ENCODE results near the gene GMEB2.

GMEB2 gene

GRCh38 chr20:63538204-63539091, 88.5 kb downstream of the GMEB2 start:
- no peak for DNase-seq
- Histone ChIP-seq H3K27me3 (replicated peaks) (no peaks in the 10 kb centered on the region), H3K27ac (no peak overlapping the region), H3K36me3 (replicated peaks) (no peaks in the 10 kb centered on the region), H3K4me3 (ENCODE audit: low read depth, low read length) (peak overlapping the region; percentile 36)
- no peak for TF ChIP-seq CTCF (IDR thresholded peaks at IDR 0.05; ENCODE audit: low read depth, low read length, missing control alignments)
- in situ Hi-C loops (cut with HindIII; ENCODE audit: low pct_ligation_motif_present, low sequenced_read_pairs): no loop called here
